DOHH2 (cell line): ENCODE data around the gene CCDC54.

Experiments
- EZH2phosphoT487 ChIP-seq: fragments of 200-600 bp; sonication (generic); IDR thresholded peaks from 2 replicates; pipeline ENCODE4 v1.6.1; 2017; ENCODE audit warnings: borderline replicate concordance, mild to moderate bottlenecking, antibody characterized with exemption, low read length, moderate library complexity, mixed read lengths
- TF ChIP-seq, protein P1 (sequence below): fragments of 200-600 bp; sonication (generic); IDR thresholded peaks from one replicate; pipeline ENCODE4 v1.5.1; 2014; ENCODE audit warnings: antibody characterized with exemption, mild to moderate bottlenecking, low read depth, low read length; ENCODE audit not compliant: poor library complexity, severe bottlenecking

DNA sequence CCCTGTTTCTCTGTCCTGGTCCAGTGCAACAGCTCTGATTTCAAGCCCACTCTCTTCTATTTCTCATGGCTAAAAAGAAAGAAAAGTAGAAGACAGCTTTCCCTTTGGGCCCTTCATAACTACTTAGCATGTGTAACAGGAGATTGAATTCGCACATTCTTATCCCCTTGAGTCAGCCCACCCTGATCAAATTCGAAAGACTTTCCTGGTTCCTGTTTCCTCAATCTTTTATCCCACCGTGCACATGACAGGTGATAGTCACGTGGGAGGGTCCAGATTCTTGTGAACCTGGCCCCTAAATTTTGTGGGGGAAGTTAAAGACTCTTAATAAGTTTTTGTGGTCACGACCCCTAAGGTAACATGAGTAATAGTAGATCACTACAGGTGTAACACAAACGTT is 4.7 kb upstream of the CCDC54 start:
- TF ChIP-seq, protein P1, sequence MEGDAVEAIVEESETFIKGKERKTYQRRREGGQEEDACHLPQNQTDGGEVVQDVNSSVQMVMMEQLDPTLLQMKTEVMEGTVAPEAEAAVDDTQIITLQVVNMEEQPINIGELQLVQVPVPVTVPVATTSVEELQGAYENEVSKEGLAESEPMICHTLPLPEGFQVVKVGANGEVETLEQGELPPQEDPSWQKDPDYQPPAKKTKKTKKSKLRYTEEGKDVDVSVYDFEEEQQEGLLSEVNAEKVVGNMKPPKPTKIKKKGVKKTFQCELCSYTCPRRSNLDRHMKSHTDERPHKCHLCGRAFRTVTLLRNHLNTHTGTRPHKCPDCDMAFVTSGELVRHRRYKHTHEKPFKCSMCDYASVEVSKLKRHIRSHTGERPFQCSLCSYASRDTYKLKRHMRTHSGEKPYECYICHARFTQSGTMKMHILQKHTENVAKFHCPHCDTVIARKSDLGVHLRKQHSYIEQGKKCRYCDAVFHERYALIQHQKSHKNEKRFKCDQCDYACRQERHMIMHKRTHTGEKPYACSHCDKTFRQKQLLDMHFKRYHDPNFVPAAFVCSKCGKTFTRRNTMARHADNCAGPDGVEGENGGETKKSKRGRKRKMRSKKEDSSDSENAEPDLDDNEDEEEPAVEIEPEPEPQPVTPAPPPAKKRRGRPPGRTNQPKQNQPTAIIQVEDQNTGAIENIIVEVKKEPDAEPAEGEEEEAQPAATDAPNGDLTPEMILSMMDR, result no peak
- TF ChIP-seq EZH2phosphoT487, result no peak
